Measurements from ENCODE around the gene CHORDC1. TPM values are rescaled to one million over a fixed set of nuclear protein-coding genes. Genes with fewer than 3 reads are reported as not detected.
A peak's percentile ranks its signal among the peaks of the same experiment; 100 is the strongest.

CHORDC1 gene
- 41.4 TPM for total RNA-seq
- long read RNA-seq, transcript CHORDC1-201 (11 exons, 2,654 nt): major isoform, 26 of 27 reads
- long read RNA-seq, partial matches to known transcripts: 0 of 27 reads
- long read RNA-seq, other reads (novel, unspliced or antisense): 1 of 27 reads

GRCh38 chr11:90222459-90223247, at the start of gene CHORDC1:
Gene CHORDC1 (minus strand): TSS chr11:90223049. CDS start chr11:90222954, 95 bp downstream.
- Histone ChIP-seq H3K36me3 (no peaks in the 10 kb centered on the region), H3K9me3 (replicated peaks) (no peaks in the 10 kb centered on the region), H3K4me1 (peaks cover 69% of the 10 kb centered on the region)

GRCh38 chr11:90257158-90257525, 34.3 kb upstream of the CHORDC1 start:
- Histone ChIP-seq H3K4me3 (no peak overlapping the region), H3K9me3 (replicated peaks) (no peaks in the 10 kb centered on the region), H3K36me3 (no peaks in the 10 kb centered on the region), H3K4me1 (no peaks in the 10 kb centered on the region), H3K27ac (replicated peaks) (no peak overlapping the region), H3K27me3 (ENCODE audit: low read depth) (no peaks in the 10 kb centered on the region)
- no peak for DNase-seq
- TF ChIP-seq CTCF (IDR thresholded peaks at IDR 0.05; ENCODE audit: borderline replicate concordance): no peak
- intact Hi-C loops (cut with micrococcal nuclease): no loop called here

More at GRCh38 chr11:90222459-90223247, at the start of gene CHORDC1:
- no peak for TF ChIP-seq CTCF (IDR thresholded peaks at IDR 0.05; ENCODE audit: borderline replicate concordance)
- Histone ChIP-seq H3K27ac (replicated peaks) (peak within 1 kb of the TSS; percentile 89), H3K27me3 (ENCODE audit: low read depth) (no peaks in the 10 kb centered on the region), H3K4me3 (peak within 1 kb of the TSS; percentile 91)
- intact Hi-C loops (cut with micrococcal nuclease): no loop called here
- peak; percentile 91 for DNase-seq

GRCh38 chr11:90256404-90257157, 33.7 kb upstream of the CHORDC1 start:
- intact Hi-C loops (cut with micrococcal nuclease): no loop called here
- Histone ChIP-seq H3K27ac (replicated peaks) (no peak overlapping the region), H3K27me3 (ENCODE audit: low read depth) (no peaks in the 10 kb centered on the region), H3K9me3 (replicated peaks) (no peaks in the 10 kb centered on the region), H3K4me3 (no peak overlapping the region), H3K36me3 (no peaks in the 10 kb centered on the region), H3K4me1 (no peaks in the 10 kb centered on the region)
- DNase-seq: no peak
- TF ChIP-seq CTCF (IDR thresholded peaks at IDR 0.05; ENCODE audit: borderline replicate concordance): no peak

- no peaks in the 10 kb centered on the region for H3K4me1 ChIP-seq
- DNase-seq: no peak
- TF ChIP-seq CTCF (IDR thresholded peaks at IDR 0.05; ENCODE audit: borderline replicate concordance): no peak
- H3K27ac ChIP-seq (replicated peaks): no peak overlapping the region
- no peak overlapping the region for H3K4me3 ChIP-seq
- no peaks in the 10 kb centered on the region for H3K9me3 ChIP-seq (replicated peaks)
- no peaks in the 10 kb centered on the region for H3K36me3 ChIP-seq
- no peaks in the 10 kb centered on the region for H3K27me3 ChIP-seq (ENCODE audit: low read depth)
- intact Hi-C loops (cut with micrococcal nuclease): no loop called here
Measured at GRCh38 chr11:90254065-90254464, 31.2 kb upstream of the CHORDC1 start.

GRCh38 chr11:90252053-90252452, 29.2 kb upstream of the CHORDC1 start:
- H3K27me3 ChIP-seq (ENCODE audit: low read depth): no peaks in the 10 kb centered on the region
- no peak overlapping the region for H3K27ac ChIP-seq (replicated peaks)
- H3K4me3 ChIP-seq: peak overlapping the region; percentile 33
- H3K4me1 ChIP-seq: no peaks in the 10 kb centered on the region
- no peak for TF ChIP-seq CTCF (IDR thresholded peaks at IDR 0.05; ENCODE audit: borderline replicate concordance)
- intact Hi-C loops (cut with micrococcal nuclease): no loop called here
- H3K9me3 ChIP-seq (replicated peaks): no peaks in the 10 kb centered on the region
- no peak for DNase-seq
- no peaks in the 10 kb centered on the region for H3K36me3 ChIP-seq

All from left ventricle myocardium inferior (tissue), 1 donor.